ENCODE data around the gene EFNA1.

EFNA1 gene, protein sequence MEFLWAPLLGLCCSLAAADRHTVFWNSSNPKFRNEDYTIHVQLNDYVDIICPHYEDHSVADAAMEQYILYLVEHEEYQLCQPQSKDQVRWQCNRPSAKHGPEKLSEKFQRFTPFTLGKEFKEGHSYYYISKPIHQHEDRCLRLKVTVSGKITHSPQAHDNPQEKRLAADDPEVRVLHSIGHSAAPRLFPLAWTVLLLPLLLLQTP

DNA sequence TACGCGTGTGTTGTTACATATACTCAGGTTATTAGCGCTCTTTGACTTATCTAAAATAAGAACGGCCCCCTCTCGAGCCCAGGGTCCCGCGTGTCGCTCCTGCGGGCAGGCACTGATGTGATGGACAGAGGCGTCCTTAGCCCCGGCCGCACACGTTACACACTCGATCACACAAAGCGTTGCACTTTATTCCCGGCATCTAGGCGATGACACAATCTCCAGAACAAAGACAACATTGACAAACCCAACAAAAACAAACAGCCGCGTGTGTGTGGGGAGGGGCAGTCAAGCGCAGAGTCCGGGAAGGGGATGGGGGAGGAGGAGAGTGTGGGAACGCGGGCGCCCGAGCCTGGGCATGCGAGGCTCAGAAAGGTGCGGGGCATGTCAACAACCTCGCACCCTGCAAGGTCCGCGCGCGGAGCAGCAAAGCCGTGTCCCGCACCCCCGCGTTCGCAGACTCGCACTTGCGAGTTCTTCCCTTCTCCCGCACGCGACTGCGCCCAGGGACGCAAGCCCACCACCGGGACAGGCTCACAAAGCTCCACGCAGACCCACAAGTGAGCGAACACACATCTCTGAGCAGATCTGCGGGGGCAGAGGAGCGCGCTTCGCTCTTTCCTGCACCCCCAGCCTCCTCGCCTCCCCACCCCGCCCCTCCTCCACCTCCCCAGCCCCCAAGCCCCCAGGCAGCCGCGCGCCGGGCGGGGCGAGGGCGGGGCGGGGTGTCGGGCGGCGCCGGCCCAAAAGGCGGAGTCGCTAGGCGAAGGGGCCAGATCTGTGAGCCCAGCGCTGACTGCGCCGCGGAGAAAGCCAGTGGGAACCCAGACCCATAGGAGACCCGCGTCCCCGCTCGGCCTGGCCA, at the start of gene EFNA1:
TSS of gene EFNA1 (plus strand) at position 772 of the 862 bp plus-strand sequence. CDS start 102 bp downstream, outside the sequence.
- DNase-seq, result peak; percentile 63

DNA sequence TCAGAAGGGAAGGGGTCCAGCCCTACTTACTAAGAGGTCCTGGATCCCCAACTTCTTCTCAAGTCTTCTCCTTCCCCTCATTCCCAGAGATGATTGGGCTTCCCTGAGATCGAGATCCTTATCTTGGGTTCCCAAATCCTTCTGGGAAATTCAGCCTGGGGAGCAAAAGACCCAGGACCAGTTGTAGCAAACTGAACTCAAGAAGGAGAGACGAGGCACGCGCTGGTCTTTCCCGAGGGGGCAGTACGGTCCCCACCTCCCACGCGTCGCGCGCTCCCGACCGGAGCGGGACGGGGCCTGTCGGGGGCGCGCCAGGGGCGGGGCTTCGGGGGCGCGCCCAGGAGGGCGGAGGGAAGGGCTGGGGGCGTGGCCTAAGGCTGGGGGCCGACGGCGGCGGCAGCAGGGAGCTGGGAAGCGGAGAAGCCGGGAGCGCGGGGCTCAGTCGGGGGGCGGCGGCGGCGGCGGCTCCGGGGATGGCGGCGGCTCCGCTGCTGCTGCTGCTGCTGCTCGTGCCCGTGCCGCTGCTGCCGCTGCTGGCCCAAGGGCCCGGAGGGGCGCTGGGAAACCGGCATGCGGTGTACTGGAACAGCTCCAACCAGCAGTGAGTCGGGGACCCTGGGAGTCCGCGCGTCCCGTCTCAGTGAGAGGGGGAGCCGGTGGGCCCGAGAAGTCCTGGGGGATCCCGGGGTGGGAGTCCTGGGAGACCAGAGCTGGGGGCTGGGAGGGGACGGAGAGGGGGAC, 49.0 kb upstream of the EFNA1 start, which contains the start of gene EFNA3:
TSS of gene EFNA3 (plus strand) at position 369 of the 741 bp plus-strand sequence. CDS start at position 474, 105 bp downstream.
- peak; percentile 29 for DNase-seq

DNA sequence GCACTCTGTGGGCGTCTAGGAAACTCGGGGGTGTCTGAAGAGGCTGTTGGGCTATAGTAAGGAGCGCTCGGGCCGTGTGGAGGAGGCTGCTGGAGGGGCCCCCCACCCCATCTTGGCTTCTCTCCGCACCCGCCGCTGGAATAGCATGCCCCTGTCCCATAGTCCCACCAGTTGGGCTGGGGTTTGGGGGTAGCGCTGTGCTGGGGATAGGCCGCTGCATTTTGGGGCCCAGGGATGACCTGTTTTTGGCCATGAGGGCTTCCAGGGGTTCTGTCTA, 48.5 kb upstream of the EFNA1 start:
- no peak for DNase-seq

DNA sequence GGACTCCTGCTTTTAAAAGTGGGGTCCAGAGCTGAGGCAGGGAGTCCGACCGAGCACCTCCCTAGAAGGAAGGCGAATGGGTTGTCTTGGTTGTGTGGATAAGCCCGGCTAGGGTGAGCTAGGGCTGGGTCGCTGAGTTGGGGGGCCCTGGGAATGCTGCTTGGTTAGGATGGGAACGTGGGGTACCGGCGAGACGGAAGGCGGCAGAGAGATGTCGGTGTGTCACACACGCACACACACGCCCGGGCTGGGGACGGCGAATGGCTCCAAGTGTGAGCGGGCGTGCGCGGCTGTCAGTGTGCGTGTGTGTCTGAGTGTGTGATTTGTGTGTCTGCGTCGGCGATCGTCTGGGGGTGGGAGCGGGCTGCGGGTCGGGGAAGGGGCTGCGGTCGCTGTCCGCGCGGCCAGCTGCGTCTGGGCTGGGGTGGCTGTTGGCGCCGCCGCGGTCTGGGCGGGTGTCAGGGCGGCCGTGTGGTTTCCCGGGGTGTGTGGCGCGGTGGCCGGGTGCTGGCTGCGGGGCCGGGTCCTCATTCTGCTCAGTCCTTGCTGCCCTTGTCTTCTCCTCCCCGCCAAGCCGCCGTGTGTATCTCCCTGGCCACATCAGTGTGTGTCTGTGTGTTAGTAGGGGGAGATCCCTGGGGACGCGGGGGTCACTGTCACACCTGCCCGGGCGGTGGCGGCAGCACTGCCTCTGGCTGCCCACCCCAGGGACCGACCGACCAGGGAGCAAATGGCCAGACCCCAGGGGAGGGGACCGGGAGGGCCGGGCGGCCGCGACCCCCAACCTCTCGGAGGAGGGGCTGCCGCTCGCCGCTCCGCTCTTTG, 48.0 kb upstream of the EFNA1 start:
- DNase-seq, result no peak

DNA sequence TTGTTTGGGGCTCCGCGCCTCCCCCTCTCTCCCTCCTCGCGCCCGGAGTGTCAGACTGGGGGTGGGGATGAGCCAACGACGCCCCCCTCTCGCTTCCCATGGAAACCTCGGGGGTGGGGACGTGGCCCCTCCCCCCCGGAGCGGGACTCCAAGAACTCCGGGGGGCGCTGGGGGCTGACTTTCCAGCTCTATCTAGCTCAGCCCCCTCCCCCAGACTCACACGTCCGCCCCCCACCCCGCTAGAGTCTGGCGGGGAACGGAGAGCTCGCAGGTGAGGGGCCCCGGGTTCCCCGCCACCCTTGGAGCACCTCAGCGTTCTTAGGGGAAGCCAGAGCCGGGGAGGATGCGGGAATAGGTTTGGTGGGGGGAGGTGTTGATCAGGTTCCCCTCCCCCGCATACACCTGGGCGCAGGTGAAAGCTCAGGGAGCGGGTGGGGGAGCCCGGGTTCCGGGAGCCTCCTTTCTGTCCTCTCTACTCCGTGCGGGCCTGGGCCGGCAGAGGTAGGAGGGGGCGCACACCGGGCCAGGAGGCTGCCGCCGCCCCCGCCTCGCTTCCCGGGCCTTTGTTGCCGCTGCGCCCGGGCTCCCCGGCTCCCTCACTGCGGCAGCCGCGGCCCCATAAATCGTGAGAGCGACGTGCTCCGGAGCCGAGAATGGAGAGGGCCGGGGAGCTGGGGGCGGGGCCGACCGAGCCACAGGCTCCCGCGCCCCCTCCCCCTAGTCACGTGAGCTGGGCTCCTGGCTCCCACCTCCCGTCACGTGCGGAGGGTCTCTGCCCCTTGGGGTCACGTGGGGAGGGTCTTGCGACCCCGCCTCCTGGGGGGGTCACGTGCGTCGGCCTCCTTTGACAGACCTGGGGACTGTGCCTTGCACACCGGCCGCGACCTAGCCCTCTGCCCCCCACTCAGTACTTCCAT, 47.1 kb upstream of the EFNA1 start:
- no peak for DNase-seq

DNA sequence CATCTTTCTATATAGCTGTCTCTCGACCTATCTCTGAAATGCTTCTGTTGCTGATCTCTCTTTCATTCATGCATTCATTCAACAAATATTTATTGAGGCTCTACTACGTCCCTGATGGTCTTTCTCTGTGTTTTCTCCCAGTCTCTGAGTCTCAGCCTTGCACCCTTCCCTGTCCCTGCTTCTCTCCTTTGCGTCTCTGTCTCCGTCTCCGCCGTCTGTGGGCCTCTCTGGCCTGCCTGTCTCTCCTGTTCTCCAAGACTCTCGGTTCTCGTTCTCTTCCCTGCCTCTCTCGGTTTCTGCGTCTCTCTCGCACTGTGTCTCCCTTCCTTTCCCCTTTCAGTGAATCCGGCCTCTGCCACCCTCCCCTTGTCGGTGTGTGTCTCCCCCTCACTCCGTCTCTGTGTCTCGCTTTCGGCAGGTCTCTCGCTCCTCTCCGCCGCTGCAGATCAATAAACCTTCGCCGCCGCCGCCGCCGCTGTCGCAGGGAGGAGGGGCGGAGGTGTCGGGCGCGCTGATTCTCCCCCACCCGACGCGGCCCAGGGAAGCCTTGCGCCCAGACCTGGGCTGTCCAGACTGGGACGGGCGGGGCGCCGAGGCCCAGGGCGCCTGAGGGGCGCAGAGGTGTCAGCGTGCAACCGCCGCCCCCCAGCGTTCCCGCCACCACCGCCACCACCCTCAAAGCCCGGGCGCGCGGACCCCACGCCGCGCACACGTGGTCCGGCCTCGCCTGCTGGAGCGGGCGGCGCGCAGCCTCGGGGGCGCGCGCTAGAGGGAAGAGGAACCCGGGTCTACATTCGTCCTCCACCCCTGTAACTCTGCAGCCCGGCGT, 46.0 kb upstream of the EFNA1 start:
- no peak for DNase-seq

DNA sequence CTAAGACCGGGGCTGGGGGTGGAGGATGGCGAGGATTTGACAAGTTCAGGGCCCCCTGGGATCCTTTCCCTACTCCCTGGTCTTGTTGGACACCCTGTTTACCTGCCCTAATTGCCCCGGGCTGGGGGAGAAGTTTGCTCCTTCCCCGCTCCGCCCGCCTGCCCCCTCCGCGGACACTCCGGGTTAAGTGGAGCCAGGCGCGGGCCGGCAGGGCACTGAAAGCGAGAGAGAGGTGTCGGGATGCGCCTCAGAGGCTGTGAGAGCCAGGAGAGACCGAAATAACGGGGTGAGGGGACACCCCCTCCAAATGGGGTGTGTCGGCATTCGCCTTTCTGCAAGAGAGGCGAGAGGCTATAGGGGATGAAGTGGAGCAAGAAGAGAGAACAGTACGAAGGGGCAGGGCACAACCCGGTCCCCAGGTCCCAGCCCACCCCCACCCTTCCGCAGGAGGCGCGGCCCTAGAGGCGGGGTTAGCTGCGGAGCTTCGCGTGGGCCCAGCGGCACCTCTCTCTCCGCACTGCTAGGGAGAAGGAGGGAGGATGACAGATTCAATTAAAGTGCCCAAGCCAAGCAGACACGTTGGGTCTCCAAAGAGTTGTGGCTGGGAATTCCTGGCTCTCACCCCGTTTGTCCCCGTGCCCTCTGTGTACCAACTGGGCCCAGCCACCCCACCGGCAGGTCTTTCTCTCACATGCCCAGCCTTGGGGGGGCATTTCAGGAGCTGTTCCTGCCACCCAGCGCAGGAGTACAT, 45.2 kb upstream of the EFNA1 start:
- no peak for DNase-seq

DNA sequence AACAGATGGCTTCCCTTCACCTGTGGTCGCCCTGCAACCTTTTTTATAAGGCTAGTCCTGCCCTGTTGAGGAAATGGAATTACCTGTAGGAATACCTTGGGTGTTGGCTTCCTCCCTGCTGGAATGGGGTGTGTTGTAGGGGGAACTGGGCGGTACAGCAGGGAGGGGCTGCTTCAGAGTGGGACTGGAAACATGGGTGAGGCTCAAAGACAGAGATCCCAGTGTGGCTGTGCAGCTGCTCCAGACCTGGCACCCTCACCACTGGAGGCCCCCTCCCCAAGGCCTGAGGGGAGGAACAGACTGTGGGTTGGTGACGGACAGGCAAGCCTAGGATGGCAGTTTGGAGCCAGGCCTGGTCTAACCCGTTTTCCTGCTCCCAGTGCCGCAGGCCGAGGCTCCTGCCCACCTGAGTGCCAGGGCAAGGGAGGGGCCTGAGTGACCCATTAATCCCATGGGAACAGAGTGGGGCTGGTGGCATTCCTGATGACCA, 44.6 kb upstream of the EFNA1 start:
- no peak for DNase-seq

DNA sequence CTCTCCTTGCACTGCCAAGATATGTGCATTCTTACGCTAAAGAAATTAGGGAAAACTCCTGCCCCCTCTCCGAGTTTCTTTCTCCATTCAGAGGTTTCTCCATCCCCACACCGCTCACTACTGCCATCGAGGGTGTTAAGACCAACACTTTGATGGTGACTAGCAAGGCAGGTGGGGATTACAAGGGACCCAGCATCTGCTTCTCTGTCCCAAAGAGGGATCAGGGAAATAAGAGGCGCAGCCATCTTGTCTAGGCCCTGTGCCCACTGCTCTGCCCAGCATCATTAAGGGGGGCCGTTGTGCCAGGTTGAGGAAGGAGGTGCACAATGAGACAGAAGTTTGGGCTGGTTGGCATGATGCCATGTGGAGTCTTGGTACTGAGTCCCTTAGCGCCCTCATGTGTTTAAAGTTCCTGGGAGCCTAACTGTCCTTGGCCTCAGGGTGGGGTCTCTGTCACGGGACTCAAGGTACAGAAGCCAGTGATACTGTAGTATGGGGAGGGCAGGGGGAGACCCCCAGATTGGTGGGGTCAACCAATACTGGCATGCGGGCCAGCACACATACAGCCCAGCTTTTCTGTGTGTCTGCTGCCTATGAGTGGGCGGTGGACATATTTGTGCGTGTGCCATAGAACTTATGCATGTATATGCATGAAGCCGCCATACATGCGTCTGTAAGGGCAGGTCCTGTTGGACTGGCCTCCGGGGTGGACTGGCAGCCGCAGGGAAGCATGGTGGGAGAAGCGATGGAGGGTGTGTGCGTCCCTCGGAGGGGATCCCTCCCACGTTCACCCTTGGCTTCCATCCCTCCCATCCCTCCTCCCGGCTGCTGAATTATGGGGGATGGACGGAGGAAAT, 43.6 kb upstream of the EFNA1 start:
- DNase-seq, result no peak

DNA sequence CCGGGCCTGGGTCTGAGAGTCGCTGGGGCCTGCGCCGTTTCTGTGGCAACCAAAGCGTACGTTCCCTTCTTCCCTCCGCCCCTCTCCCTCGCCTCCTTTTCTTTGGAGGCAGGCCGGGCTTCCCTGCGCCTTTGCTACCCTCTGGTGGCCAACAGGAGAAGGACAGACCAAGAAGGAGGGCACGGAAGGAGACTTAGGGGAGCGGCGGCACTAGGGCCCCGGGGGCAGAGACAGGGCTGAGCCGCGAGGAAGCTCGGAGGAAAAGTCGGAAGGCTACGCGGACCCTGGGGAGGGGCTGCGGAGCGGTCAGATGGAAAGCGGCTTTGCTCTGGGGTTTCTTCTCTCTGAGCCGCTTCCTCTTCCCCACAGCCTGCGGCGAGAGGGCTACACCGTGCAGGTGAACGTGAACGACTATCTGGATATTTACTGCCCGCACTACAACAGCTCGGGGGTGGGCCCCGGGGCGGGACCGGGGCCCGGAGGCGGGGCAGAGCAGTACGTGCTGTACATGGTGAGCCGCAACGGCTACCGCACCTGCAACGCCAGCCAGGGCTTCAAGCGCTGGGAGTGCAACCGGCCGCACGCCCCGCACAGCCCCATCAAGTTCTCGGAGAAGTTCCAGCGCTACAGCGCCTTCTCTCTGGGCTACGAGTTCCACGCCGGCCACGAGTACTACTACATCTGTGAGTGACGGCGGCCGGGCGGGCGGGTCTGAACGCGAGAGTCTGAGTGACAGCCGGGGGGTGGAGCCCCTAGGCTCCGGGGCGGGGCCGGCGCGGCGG, 42.8 kb upstream of the EFNA1 start:
- peak; percentile 88 for DNase-seq

DNA sequence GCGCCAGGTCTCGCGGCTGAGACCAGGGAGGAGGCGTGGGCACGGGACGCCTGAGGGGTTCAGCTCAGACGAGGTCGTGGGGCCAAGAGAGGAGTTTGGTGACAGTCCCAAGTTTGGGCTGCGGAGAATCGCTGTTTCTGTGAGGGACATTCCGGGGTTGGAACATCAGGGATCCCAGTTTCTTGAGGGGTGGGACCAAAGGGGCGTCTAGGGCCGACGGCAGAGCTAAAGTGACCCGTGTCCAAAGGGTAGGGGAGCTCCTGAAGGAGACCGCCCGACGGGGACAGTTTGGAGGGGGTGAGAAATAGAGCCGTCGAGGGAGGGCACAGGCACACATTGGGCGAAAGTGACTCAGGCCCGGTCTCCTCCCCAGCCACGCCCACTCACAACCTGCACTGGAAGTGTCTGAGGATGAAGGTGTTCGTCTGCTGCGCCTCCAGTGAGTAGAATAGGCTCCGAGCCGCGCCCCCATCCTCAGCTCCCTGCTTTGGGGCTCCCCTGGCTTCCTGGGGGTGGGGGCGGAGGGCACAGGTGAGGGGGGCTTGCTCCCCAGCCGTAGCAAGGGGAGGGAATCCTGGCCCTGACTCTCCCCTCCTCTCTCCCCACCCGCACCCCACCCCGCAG, 42.1 kb upstream of the EFNA1 start:
- DNase-seq, result peak; percentile 33

DNA sequence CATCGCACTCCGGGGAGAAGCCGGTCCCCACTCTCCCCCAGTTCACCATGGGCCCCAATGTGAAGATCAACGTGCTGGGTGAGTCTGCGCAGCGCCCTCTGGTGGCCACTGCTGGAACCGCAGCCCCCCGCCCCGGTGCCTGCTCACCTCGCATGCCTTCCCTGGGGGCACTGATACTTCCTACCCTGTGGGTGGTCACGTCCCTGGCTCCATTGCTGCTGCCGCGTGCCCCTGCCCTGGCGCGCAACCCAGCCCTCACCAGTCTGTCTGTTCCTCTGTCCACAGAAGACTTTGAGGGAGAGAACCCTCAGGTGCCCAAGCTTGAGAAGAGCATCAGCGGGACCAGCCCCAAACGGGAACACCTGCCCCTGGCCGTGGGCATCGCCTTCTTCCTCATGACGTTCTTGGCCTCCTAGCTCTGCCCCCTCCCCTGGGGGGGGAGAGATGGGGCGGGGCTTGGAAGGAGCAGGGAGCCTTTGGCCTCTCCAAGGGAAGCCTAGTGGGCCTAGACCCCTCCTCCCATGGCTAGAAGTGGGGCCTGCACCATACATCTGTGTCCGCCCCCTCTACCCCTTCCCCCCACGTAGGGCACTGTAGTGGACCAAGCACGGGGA, 41.4 kb upstream of the EFNA1 start:
- no peak for DNase-seq

DNA sequence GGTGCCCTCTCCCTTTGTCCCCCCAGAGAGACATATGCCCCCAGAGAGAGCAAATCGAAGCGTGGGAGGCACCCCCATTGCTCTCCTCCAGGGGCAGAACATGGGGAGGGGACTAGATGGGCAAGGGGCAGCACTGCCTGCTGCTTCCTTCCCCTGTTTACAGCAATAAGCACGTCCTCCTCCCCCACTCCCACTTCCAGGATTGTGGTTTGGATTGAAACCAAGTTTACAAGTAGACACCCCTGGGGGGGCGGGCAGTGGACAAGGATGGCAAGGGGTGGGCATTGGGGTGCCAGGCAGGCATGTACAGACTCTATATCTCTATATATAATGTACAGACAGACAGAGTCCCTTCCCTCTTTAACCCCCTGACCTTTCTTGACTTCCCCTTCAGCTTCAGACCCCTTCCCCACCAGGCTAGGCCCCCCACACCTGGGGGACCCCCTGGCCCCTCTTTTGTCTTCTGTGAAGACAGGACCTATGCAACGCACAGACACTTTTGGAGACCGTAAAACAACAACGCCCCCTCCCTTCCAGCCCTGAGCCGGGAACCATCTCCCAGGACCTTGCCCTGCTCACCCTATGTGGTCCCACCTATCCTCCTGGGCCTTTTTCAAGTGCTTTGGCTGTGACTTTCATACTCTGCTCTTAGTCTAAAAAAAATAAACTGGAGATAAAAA, 40.7 kb upstream of the EFNA1 start:
- no peak for DNase-seq

DNA sequence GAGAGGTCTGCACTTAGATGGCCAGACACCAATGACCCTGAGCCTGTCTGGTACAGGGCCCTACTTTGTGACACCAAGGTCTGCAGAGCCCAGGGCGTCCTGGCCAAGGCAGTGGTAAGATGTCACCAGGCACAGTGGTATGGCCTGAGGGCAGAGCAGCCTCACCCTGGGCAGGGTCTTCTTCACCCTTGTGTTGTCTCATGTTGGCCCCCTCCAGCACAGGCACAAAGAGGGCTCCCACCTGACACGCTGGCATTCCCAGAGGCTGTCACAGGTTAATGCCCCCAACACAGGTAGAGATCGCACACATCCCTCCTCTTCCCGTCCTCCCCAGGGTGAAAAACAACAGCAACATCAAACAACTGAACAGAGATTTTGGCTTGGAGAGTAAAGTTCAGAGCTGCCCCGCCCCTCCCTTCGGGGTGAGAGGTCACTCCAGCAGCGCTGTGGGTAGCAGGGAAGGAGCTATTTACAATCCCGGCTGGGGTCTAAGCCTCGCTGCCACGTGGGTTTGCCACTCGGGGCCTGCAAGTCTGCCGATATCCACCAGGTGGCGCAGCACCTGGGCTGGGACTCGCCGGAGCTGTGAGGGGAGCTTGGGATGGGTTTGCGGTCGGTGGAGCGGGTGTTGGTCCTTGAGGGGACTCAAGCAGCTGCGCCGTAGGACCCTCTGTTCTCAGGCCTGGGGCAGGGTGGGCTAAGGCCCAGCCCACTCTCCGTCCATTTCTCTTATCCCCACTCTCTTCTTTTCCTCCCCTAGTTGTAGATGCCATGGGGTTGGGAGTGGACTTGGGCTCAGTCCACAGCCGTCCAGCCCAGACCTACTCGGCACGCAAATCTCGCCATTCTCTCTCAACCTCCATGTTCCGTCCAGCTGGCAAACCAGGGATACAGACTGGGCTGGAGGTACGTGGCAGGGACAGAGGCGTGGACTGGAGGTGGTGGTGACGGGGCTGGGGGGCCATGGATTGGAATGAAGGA, 36.3 kb upstream of the EFNA1 start:
- peak; percentile 33 for DNase-seq

DNA sequence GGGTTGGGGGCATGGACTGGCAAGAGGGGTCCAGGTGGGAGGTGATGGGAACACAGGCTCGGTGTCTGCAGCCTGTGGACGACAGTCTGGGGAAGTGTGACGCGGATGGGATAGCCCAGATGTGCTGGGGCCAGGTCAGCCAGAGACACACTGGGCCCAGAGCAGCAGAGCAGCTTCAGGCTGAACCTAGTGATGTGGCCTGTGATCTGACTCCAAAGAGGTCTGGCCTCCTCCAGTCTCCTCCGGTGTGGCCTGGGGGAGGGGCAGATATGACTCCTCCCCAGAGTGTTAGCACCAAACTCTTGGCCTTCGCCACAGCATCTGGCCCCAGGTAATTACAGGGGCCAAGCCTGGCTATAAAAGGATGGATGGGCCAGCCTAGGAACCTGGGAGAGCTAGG, 35.5 kb upstream of the EFNA1 start:
- no peak for DNase-seq
